ENCODE measurements around the gene ANKRD31. TPM values are rescaled to one million over a fixed set of nuclear protein-coding genes. Genes with fewer than 3 reads are reported as not detected.
"Not testable (repeated sequence)": the region's sequence is repeated elsewhere in the genome, so short reads cannot be mapped to it uniquely, and the experiment has no call there.

ANKRD31 gene
- polyA plus RNA-seq, 2 of the 4 experiments (the other 2 are of a cell fraction) = 0.15 to 0.49 TPM

GRCh38 chr5:75116856-75117255 is 119.8 kb downstream of the ANKRD31 start:
- FAIRE-seq (no peak), DNase-seq (ENCODE audit: low read depth in 1 of 2, low spot score in 1 of 2) (no peak), ATAC-seq (no peak)
- no peak overlapping the region for H3K4me2 ChIP-seq
- H3K9me3 ChIP-seq = no peaks in the 10 kb centered on the region
- no peaks in the 10 kb centered on the region; the same call in 2 of the 3 replicates for H3K4me1 ChIP-seq
- TF ChIP-seq ZC3H11A (IDR thresholded peaks at IDR 0.05) (no peak), HOXB13 (CRISPR knock-in tag; IDR thresholded peaks at IDR 0.05; ENCODE audit: low read depth) (no peak), POLR2AphosphoS2 (conservative IDR thresholded peaks at IDR 0.05; ENCODE audit: low read length) (no peak), REST (IDR thresholded peaks at IDR 0.05) (no peak), SMC3 (IDR thresholded peaks at IDR 0.05) (no peak), ZFP36 (IDR thresholded peaks at IDR 0.05; ENCODE audit: borderline replicate concordance, partially characterized antibody) (no peak), TP53 (CRISPR knock-in tag; IDR thresholded peaks at IDR 0.05) (no peak), PHF8 (IDR thresholded peaks at IDR 0.05; ENCODE audit: borderline replicate concordance, low read depth) (no peak), ZNF302 (CRISPR knock-in tag; IDR thresholded peaks at IDR 0.05) (no peak), CHD4 (IDR thresholded peaks at IDR 0.05; ENCODE audit: borderline replicate concordance) (no peak), RARB (CRISPR knock-in tag; IDR thresholded peaks at IDR 0.05) (no peak), CEBPB (IDR thresholded peaks at IDR 0.05) (no peak), KDM1A (IDR thresholded peaks at IDR 0.05; ENCODE audit: low read depth) (no peak), NFE2L2 (conservative IDR thresholded peaks at IDR 0.05; ENCODE audit: low read length) (no peak), RFX5 (IDR thresholded peaks at IDR 0.05) (no peak)
- TF ChIP-seq, protein P1, sequence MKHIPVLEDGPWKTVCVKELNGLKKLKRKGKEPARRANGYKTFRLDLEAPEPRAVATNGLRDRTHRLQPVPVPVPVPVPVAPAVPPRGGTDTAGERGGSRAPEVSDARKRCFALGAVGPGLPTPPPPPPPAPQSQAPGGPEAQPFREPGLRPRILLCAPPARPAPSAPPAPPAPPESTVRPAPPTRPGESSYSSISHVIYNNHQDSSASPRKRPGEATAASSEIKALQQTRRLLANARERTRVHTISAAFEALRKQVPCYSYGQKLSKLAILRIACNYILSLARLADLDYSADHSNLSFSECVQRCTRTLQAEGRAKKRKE (CRISPR knock-in tag; IDR thresholded peaks at IDR 0.05; ENCODE audit: low read depth) = no peak
- TF ChIP-seq, protein P2, sequence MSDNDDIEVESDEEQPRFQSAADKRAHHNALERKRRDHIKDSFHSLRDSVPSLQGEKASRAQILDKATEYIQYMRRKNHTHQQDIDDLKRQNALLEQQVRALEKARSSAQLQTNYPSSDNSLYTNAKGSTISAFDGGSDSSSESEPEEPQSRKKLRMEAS (IDR thresholded peaks at IDR 0.05) = no peak
- TF ChIP-seq, protein P3, sequence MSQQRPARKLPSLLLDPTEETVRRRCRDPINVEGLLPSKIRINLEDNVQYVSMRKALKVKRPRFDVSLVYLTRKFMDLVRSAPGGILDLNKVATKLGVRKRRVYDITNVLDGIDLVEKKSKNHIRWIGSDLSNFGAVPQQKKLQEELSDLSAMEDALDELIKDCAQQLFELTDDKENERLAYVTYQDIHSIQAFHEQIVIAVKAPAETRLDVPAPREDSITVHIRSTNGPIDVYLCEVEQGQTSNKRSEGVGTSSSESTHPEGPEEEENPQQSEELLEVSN (IDR thresholded peaks at IDR 0.05; ENCODE audit: borderline replicate concordance, low read depth) = no peak
- TF ChIP-seq, protein P4, sequence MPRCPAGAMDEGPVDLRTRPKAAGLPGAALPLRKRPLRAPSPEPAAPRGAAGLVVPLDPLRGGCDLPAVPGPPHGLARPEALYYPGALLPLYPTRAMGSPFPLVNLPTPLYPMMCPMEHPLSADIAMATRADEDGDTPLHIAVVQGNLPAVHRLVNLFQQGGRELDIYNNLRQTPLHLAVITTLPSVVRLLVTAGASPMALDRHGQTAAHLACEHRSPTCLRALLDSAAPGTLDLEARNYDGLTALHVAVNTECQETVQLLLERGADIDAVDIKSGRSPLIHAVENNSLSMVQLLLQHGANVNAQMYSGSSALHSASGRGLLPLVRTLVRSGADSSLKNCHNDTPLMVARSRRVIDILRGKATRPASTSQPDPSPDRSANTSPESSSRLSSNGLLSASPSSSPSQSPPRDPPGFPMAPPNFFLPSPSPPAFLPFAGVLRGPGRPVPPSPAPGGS (IDR thresholded peaks at IDR 0.05) = no peak
- POLR2A ChIA-PET = no interaction called here
- H3K4me3 ChIP-seq = no peak overlapping the region
- CTCF ChIA-PET = no interaction called here
- no peak overlapping the region for H3K27ac ChIP-seq

DNA sequence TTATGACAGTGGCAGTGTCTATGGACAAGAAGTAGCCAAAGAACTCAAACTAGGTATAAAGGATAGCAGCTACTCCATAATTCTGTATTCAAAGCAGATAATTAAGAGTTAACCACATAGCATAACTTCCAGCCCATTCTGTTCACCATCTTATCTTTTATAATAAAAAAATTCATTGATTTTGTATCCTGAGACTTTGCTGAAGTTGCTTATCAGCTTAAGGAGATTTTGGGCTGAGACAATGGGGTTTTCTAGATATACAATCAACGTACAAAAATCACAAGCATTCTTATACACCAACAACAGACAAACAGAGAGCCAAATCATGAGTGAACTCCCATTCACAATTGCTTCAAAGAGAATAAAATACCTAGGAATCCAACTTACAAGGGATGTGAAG is 122.4 kb downstream of the ANKRD31 start:
- DNase-seq (ENCODE audit: low read depth in 1 of 2, low spot score in 1 of 2) = peak in 1 of 2 experiments; percentile 4
- POLR2A ChIA-PET, ATAC-seq, H3K4me3 ChIP-seq, H3K9me3 ChIP-seq, H3K4me1 ChIP-seq, H3K4me2 ChIP-seq, FAIRE-seq, H3K27ac ChIP-seq: not testable (repeated sequence)
- CTCF ChIA-PET = interaction anchor here (0.6 kb wide), 1 partner anchor 62 kb away, joined by 3 read pairs; the partner anchor contains the start of gene GCNT4
- 8% methylated on average over 1 of the region's 1 CpG for WGBS (ENCODE audit: missing lambda C conversion rate)
